Stomach (tissue), 4 donors: ENCODE data around the gene NRP2.

ENCODE experiments used
- CTCF ChIP-seq, 7 experiments: fragments of 450-650 bp in 4 of 7; fragments of 200-600 bp in 3 of 7; sonication (generic) in 3 of 7; IDR thresholded peaks; one replicate each; pipeline ENCODE4 v1.5.1; 2016 to 2019; ENCODE audit warnings: antibody characterized with exemption in 7 of 7, control low read depth in 2 of 7, mild to moderate bottlenecking in 1 of 7
- EP300 ChIP-seq: sonication (generic); formaldehyde crosslinking; IDR thresholded peaks from one replicate; pipeline ENCODE4 v1.6.1; 2017; ENCODE audit warnings: antibody characterized with exemption
- POLR2A ChIP-seq, 4 donors: fragments of 450-650 bp; IDR thresholded peaks; one replicate each; pipeline ENCODE4 v1.6.1; 2016; ENCODE audit warnings: antibody characterized with exemption in 4 of 4, control low read depth in 2 of 4, mild to moderate bottlenecking in 1 of 4, moderate library complexity in 1 of 4
- POLR2AphosphoS5 ChIP-seq, 3 donors: sonication (generic); formaldehyde crosslinking; IDR thresholded peaks; one replicate each; pipeline ENCODE4 v1.6.1; 2016; ENCODE audit warnings: antibody characterized with exemption in 3 of 3

GRCh38 chr2:205654878-205655605 is 27.3 kb upstream of the NRP2 start:
- TF ChIP-seq CTCF (IDR thresholded peaks at IDR 0.05), result no peak
- TF ChIP-seq POLR2A (IDR thresholded peaks at IDR 0.05), result no peak
- no peak for TF ChIP-seq POLR2AphosphoS5 (IDR thresholded peaks at IDR 0.05)
- no peak for TF ChIP-seq EP300
